ENCODE data around the gene FOXG1.

- TF ChIP-seq CTCF (IDR thresholded peaks at IDR 0.05; ENCODE audit: insufficient read depth, low read length), result no peak
- no peak for TF ChIP-seq REST (IDR thresholded peaks at IDR 0.05; ENCODE audit: insufficient replicate concordance, low read depth)
- TF ChIP-seq POLR2AphosphoS5 (IDR thresholded peaks at IDR 0.05; ENCODE audit: low read depth), result no peak
These were observed 4.6 kb downstream of the FOXG1 start for GRCh38 chr14:28771168-28771567.
